Measurements from ENCODE around the gene MPEG1. TPM values are rescaled to one million over a fixed set of nuclear protein-coding genes. Genes with fewer than 3 reads are reported as not detected.

MPEG1 gene
- polyA plus RNA-seq, 2 of the 4 experiments (the other 2 are of a cell fraction) = not detected

DNA sequence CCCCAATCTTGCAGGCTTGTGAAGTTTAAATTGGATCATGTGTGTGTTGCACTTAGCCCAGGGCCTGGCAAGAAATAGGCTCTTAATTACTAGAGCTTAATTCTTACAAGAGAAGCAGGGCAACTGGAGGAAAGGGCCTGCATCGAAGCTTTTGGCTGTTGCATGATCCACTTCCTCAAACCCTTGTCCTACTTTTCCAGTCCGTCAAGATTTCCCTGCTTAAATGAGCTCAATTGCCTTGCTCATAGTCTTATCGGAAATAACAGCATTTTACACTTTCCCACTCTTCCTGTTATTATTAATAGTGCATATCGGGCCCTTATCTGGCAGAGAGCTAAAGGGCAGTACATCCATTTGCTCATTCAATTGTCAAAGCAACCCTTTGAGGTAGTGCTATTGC is 22.7 kb downstream of the MPEG1 start (continued):
- TF ChIP-seq, protein P1, sequence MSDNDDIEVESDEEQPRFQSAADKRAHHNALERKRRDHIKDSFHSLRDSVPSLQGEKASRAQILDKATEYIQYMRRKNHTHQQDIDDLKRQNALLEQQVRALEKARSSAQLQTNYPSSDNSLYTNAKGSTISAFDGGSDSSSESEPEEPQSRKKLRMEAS (IDR thresholded peaks at IDR 0.05) = no peak
- TF ChIP-seq, protein P2, sequence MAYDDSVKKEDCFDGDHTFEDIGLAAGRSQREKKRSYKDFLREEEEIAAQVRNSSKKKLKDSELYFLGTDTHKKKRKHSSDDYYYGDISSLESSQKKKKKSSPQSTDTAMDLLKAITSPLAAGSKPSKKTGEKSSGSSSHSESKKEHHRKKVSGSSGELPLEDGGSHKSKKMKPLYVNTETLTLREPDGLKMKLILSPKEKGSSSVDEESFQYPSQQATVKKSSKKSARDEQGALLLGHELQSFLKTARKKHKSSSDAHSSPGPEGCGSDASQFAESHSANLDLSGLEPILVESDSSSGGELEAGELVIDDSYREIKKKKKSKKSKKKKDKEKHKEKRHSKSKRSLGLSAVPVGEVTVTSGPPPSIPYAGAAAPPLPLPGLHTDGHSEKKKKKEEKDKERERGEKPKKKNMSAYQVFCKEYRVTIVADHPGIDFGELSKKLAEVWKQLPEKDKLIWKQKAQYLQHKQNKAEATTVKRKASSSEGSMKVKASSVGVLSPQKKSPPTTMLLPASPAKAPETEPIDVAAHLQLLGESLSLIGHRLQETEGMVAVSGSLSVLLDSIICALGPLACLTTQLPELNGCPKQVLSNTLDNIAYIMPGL (CRISPR knock-in tag; IDR thresholded peaks at IDR 0.05; ENCODE audit: borderline replicate concordance) = no peak
- TF ChIP-seq PHF8 (IDR thresholded peaks at IDR 0.05; ENCODE audit: borderline replicate concordance, low read depth) = no peak

DNA sequence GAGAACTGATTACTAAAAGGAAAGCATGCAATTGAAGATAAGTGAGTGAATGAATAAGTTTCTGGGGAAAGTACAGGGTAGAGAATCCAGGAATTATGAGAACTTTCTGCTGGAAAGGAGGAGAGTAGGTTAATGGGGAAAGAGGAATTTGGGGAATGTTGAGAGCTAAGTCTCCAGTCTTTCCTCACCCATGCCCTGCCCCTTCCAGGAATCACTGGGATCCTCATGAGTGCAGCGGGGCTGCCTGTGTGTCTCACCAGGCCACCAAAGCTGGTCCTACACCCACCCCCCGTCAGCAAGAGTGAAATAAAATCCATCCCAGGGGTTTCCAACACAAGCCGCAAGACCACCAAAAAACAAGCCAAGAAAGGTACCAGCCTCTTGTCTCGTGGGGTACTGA is 23.8 kb downstream of the MPEG1 start:
- TF ChIP-seq ZC3H11A (IDR thresholded peaks at IDR 0.05) (no peak), BCL3 (IDR thresholded peaks at IDR 0.05) (no peak), EHF (CRISPR knock-in tag; IDR thresholded peaks at IDR 0.05) (no peak), RNF2 (IDR thresholded peaks at IDR 0.05; ENCODE audit: borderline replicate concordance, low read depth) (no peak), EP300 (IDR thresholded peaks at IDR 0.05) (no peak), TP53 (CRISPR knock-in tag; IDR thresholded peaks at IDR 0.05) (no peak), GATA3 (IDR thresholded peaks at IDR 0.05; ENCODE audit: borderline replicate concordance) (no peak), POLR2AphosphoS2 (conservative IDR thresholded peaks at IDR 0.05; ENCODE audit: low read length) (no peak)
- H3K9me3 ChIP-seq = no peaks in the 10 kb centered on the region
- no peak overlapping the region for H3K27ac ChIP-seq
- ATAC-seq = 0 out of 6 replicates have a peak, but pooled peaks of 1 of the 2 experiments have one; percentile 29
- H3K4me3 ChIP-seq = no peak overlapping the region
- H3K4me1 ChIP-seq = 0 out of 3 replicates have a peak, but pooled peaks cover 5% of the 10 kb centered on the region
- POLR2A ChIA-PET = no interaction called here
- no peak for DNase-seq (ENCODE audit: low read depth in 1 of 2, low spot score in 1 of 2)
- H3K4me2 ChIP-seq = no peak overlapping the region
- CTCF ChIA-PET = interaction anchor here (1.0 to 5.5 kb wide), 2 partner anchors 18 to 31 kb away, joined by 3 to 40 read pairs; partner anchors contain the start of gene DTX4
- no peak for FAIRE-seq
- WGBS (ENCODE audit: missing lambda C conversion rate) = 81% methylated on average over 4 of the region's 4 CpGs

GRCh38 chr11:59187587-59187986 is 25.1 kb downstream of the MPEG1 start:
- DNase-seq (ENCODE audit: low read depth in 1 of 2, low spot score in 1 of 2) = no peak
- H3K4me2 ChIP-seq = no peak overlapping the region
- H3K27ac ChIP-seq = no peak overlapping the region
- no peak for FAIRE-seq
- H3K9me3 ChIP-seq = no peaks in the 10 kb centered on the region
- ChIA-PET POLR2A (no interaction called here), CTCF (interaction anchor here (1.8 to 5.5 kb wide), 5 partner anchors 11 to 19 kb away, joined by 4 to 40 read pairs (median 14); partner anchors contain the start of gene DTX4)
- H3K4me1 ChIP-seq = 0 out of 3 replicates have a peak, but pooled peaks cover 5% of the 10 kb centered on the region
- TF ChIP-seq FOSL2 (IDR thresholded peaks at IDR 0.05) (no peak), FOSL2 (CRISPR knock-in tag; IDR thresholded peaks at IDR 0.05) (no peak), HES2 (IDR thresholded peaks at IDR 0.05) (no peak), CTCF (IDR thresholded peaks at IDR 0.05) (no peak), MYC (IDR thresholded peaks at IDR 0.05; ENCODE audit: borderline replicate concordance, low read length) (no peak), ZSCAN20 (CRISPR knock-in tag; IDR thresholded peaks at IDR 0.05) (no peak), JUNB (IDR thresholded peaks at IDR 0.05) (no peak), POLR2AphosphoS2 (conservative IDR thresholded peaks at IDR 0.05; ENCODE audit: low read length) (no peak), EP300 (IDR thresholded peaks at IDR 0.05) (no peak), NPAS2 (CRISPR knock-in tag; IDR thresholded peaks at IDR 0.05; ENCODE audit: borderline replicate concordance) (no peak), TFCP2L1 (CRISPR knock-in tag; IDR thresholded peaks at IDR 0.05) (no peak), RARB (CRISPR knock-in tag; IDR thresholded peaks at IDR 0.05) (no peak), GATA3 (IDR thresholded peaks at IDR 0.05; ENCODE audit: borderline replicate concordance) (no peak), EHF (CRISPR knock-in tag; IDR thresholded peaks at IDR 0.05) (no peak), CBX8 (IDR thresholded peaks at IDR 0.05) (no peak), FOXS1 (CRISPR knock-in tag; IDR thresholded peaks at IDR 0.05) (no peak), POLR2A (IDR thresholded peaks at IDR 0.05; ENCODE audit: low read length) (no peak), NFE2L2 (conservative IDR thresholded peaks at IDR 0.05; ENCODE audit: low read length) (no peak), RNF2 (IDR thresholded peaks at IDR 0.05; ENCODE audit: borderline replicate concordance, low read depth) (no peak)
- TF ChIP-seq, protein P3, sequence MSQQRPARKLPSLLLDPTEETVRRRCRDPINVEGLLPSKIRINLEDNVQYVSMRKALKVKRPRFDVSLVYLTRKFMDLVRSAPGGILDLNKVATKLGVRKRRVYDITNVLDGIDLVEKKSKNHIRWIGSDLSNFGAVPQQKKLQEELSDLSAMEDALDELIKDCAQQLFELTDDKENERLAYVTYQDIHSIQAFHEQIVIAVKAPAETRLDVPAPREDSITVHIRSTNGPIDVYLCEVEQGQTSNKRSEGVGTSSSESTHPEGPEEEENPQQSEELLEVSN (IDR thresholded peaks at IDR 0.05; ENCODE audit: borderline replicate concordance, low read depth) = no peak
- WGBS (ENCODE audit: missing lambda C conversion rate) = 79% methylated on average over 6 of the region's 6 CpGs
- H3K4me3 ChIP-seq = no peak overlapping the region
- ATAC-seq = no peak
